ENCODE measurements around the gene ELOB. TPM values are rescaled to one million over a fixed set of nuclear protein-coding genes. Genes with fewer than 3 reads are reported as not detected.

ELOB gene
- total RNA-seq, 6 experiments from 2014 or later = 329 to 403 (median 352) TPM

- H3K27me3 Mint-ChIP-seq (ENCODE audit: insufficient read depth) = peaks cover 15% of the 10 kb centered on the region
- H3K9me3 Mint-ChIP-seq = no peaks in the 10 kb centered on the region
- DNase-seq = no peak
- H3K36me3 Mint-ChIP-seq (ENCODE audit: low read depth) = no peaks in the 10 kb centered on the region
- H3K4me1 Mint-ChIP-seq (ENCODE audit: low read depth) = no peaks in the 10 kb centered on the region
- TF ChIP-seq CTCF (IDR thresholded peaks at IDR 0.05) = no peak
- no peak overlapping the region for H3K4me3 Mint-ChIP-seq
- H3K27ac Mint-ChIP-seq = no peak overlapping the region
Observed at GRCh38 chr16:2739625-2740430, 37.3 kb downstream of the ELOB start.

GRCh38 chr16:2738615-2739014 lies 38.5 kb downstream of the ELOB start:
- Mint-ChIP-seq H3K4me3 (no peak overlapping the region), H3K27ac (no peak overlapping the region), H3K4me1 (ENCODE audit: low read depth) (no peaks in the 10 kb centered on the region), H3K36me3 (ENCODE audit: low read depth) (no peaks in the 10 kb centered on the region), H3K27me3 (ENCODE audit: insufficient read depth) (peaks cover 15% of the 10 kb centered on the region), H3K9me3 (no peaks in the 10 kb centered on the region)
- TF ChIP-seq CTCF (IDR thresholded peaks at IDR 0.05) = no peak
- no peak for DNase-seq

- Mint-ChIP-seq H3K27ac (no peak overlapping the region), H3K27me3 (ENCODE audit: insufficient read depth) (peaks cover 16% of the 10 kb centered on the region), H3K4me1 (ENCODE audit: low read depth) (no peaks in the 10 kb centered on the region), H3K9me3 (no peaks in the 10 kb centered on the region), H3K4me3 (no peak overlapping the region), H3K36me3 (ENCODE audit: low read depth) (no peaks in the 10 kb centered on the region)
- no peak for DNase-seq
- TF ChIP-seq CTCF (IDR thresholded peaks at IDR 0.05) = no peak
Observed at GRCh38 chr16:2737895-2738418, 39.1 kb downstream of the ELOB start.

- TF ChIP-seq CTCF (IDR thresholded peaks at IDR 0.05) = no peak
- no peak for DNase-seq
- Mint-ChIP-seq H3K27ac (no peak overlapping the region), H3K27me3 (ENCODE audit: insufficient read depth) (peaks cover 20% of the 10 kb centered on the region), H3K36me3 (ENCODE audit: low read depth) (no peaks in the 10 kb centered on the region), H3K9me3 (no peaks in the 10 kb centered on the region), H3K4me3 (no peak overlapping the region), H3K4me1 (ENCODE audit: low read depth) (no peaks in the 10 kb centered on the region)
Observed at GRCh38 chr16:2737238-2737605, 39.9 kb downstream of the ELOB start.

GRCh38 chr16:2736476-2737237 lies 40.4 kb downstream of the ELOB start:
- DNase-seq = no peak
- Mint-ChIP-seq H3K27me3 (ENCODE audit: insufficient read depth) (peaks cover 22% of the 10 kb centered on the region), H3K4me1 (ENCODE audit: low read depth) (no peaks in the 10 kb centered on the region), H3K36me3 (ENCODE audit: low read depth) (no peaks in the 10 kb centered on the region), H3K27ac (no peak overlapping the region), H3K4me3 (no peak overlapping the region), H3K9me3 (no peaks in the 10 kb centered on the region)
- TF ChIP-seq CTCF (IDR thresholded peaks at IDR 0.05) = no peak
